Inferior parietal cortex (tissue), 1 donor: ENCODE results near the gene MMADHC.
A peak's percentile ranks its signal among the peaks of the same experiment; 100 is the strongest.

ENCODE experiments used
- DNase-seq: peaks from one replicate; pipeline ENCODE4 v3.0.0-alpha.2; 2016; ENCODE audit errors: extremely low spot score

Gene MMADHC

GRCh38 chr2:149587220-149587949, at the start of gene MMADHC:
Gene MMADHC (minus strand): TSS chr2:149587775. CDS start chr2:149587097, 678 bp downstream.
- peak; percentile 97 for DNase-seq

- no peak for DNase-seq
Measured at GRCh38 chr2:149634103-149634502, 46.5 kb upstream of the MMADHC start.

GRCh38 chr2:149630445-149630844, 42.9 kb upstream of the MMADHC start:
- no peak for DNase-seq

- DNase-seq: no peak
Measured at GRCh38 chr2:149629026-149629425, 41.5 kb upstream of the MMADHC start.

- no peak for DNase-seq
Measured at GRCh38 chr2:149627111-149627801, 39.7 kb upstream of the MMADHC start.

- DNase-seq: no peak
Measured at GRCh38 chr2:149625671-149626070, 38.1 kb upstream of the MMADHC start.

GRCh38 chr2:149625271-149625670, 37.7 kb upstream of the MMADHC start:
- DNase-seq: no peak

- DNase-seq: no peak
Measured at GRCh38 chr2:149622343-149622742, 34.8 kb upstream of the MMADHC start.

- no peak for DNase-seq
Measured at GRCh38 chr2:149617476-149617875, 29.9 kb upstream of the MMADHC start.

- DNase-seq: no peak
Measured at GRCh38 chr2:149616681-149617456, 29.3 kb upstream of the MMADHC start.

- DNase-seq: no peak
Measured at GRCh38 chr2:149613704-149614103, 26.1 kb upstream of the MMADHC start.

GRCh38 chr2:149612122-149612521, 24.5 kb upstream of the MMADHC start:
- DNase-seq: no peak

- no peak for DNase-seq
Measured at GRCh38 chr2:149611100-149611820, 23.7 kb upstream of the MMADHC start.

- no peak for DNase-seq
Measured at GRCh38 chr2:149606251-149606811, 18.8 kb upstream of the MMADHC start.

- DNase-seq: no peak
Measured at GRCh38 chr2:149603248-149603647, 15.7 kb upstream of the MMADHC start.

GRCh38 chr2:149601141-149601796, 13.7 kb upstream of the MMADHC start:
- no peak for DNase-seq

- DNase-seq: peak; percentile 89
Measured at GRCh38 chr2:149597668-149598326, 10.2 kb upstream of the MMADHC start.

GRCh38 chr2:149597050-149597667, 9.6 kb upstream of the MMADHC start:
- DNase-seq: no peak

- DNase-seq: no peak
Measured at GRCh38 chr2:149596471-149596870, 8.9 kb upstream of the MMADHC start.
